Fibroblast of lung (primary cell): ENCODE results near the gene TSPAN10.

Experiments used
- CTCF ChIP-seq, 2 donors: IDR thresholded peaks in 1 of 2; conservative IDR thresholded peaks in 1 of 2; 1 replicate in 1 of 2; 2 replicates in 1 of 2; pipeline ENCODE4 v1.5.1; 2011 to 2012; ENCODE audit warnings: low read length in 2 of 2, control low read depth in 1 of 2, inconsistent platforms in 1 of 2, low read depth in 1 of 2, mild to moderate bottlenecking in 1 of 2
- EZH2 ChIP-seq: IDR thresholded peaks from 2 replicates; pipeline ENCODE4 v1.5.1; 2012; ENCODE audit warnings: low read length, control low read depth, mild to moderate bottlenecking; ENCODE audit errors: missing control alignments

- TF ChIP-seq EZH2 (no peak), CTCF (conservative IDR thresholded peaks at IDR 0.05 in 1 of 2, IDR thresholded peaks at IDR 0.05 in 1 of 2; ENCODE audit: low read depth in 1 of 2, low read length in 2 of 2) (no peak)
Measured at GRCh38 chr17:81609541-81610311, 27.3 kb upstream of the TSPAN10 start.
